GM21576 (cell line): ENCODE results near the gene GALK2.

ENCODE experiments used
- ATAC-seq: cut with Tn5 transposase; IDR thresholded peaks from one replicate; pipeline ENCODE4 v1.9.1; 2021; ENCODE audit warnings: mild to moderate bottlenecking, moderate library complexity; ENCODE audit not compliant: unreplicated experiment

The GALK2 gene

DNA sequence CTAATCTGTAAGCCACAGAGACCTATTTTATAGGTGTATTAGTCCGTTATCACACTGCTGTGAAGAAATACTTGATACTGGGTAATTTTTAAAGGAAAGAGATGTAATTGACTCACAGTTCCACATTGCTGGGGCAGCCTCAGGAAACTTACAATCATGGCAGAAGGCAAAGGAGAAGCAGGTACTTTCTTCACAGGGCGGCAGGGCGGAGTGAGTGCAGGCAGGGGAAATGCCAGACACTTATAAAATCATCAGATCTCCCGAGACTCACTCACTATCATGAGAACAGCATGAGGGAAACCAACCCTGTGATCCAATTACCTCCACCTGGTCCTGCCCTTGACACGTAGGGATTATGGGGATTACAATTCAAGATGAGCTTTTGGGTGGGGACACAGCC lies 108.7 kb downstream of the GALK2 start:
- no peak for ATAC-seq

DNA sequence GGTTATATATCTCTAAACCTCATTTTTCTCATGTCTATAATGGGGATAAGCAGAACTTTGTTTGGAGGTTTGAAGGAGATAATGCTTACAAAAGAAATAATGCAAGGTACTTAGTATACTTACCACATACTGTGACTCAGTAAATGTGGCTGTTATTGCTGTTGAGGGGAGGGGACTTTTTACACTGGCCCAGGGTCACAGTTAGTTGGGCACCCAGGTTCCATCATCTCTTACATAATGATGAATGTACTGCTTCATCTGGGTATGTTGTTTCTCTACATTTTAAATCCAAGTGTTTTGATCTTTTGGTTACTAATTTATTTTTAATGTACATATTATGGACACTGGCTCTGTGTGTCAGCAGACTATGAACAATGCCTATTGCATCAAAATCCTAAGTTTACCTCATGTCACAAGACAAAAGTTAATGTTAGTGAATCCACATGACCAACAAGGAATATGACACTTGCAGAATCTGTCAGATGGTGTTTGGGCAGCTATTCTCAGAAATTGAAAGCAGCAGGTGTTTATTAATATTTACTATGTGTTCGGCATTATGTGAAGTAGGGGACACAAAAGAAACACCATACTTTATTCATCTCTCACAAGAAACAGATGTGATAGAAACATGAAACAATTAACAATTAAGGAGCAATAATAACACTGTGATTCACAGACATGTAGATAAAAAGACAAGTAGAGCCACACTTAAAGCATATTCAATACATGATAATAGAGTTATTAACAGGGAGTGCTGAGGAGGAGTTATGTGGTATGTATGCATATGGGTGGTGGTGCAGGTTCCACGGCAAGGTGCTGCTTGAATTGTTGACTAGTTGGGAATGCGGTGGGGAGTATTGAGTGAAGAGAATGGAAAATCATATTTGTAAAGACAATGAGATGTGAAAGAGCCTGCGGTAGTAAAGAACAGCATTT lies 109.7 kb downstream of the GALK2 start:
- no peak for ATAC-seq

DNA sequence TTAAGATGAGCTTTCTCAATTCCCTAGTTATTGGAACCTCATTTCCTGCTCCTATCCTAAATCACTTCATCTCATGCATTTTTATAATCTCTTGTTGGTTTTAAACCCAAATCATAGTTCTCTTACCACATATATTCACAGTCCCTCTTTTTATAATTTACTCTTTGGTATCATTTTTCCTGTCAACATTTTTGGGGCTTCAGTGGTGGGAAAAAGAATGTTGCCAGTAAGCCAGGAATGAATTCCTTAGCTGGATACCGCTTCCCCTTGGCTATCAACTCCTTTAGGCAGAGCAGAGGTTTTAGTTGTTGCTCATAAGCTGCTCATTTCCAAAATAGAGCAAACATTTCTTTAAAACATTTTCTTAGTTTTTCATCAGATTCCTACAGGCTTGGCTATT lies 112.3 kb downstream of the GALK2 start:
- no peak for ATAC-seq

DNA sequence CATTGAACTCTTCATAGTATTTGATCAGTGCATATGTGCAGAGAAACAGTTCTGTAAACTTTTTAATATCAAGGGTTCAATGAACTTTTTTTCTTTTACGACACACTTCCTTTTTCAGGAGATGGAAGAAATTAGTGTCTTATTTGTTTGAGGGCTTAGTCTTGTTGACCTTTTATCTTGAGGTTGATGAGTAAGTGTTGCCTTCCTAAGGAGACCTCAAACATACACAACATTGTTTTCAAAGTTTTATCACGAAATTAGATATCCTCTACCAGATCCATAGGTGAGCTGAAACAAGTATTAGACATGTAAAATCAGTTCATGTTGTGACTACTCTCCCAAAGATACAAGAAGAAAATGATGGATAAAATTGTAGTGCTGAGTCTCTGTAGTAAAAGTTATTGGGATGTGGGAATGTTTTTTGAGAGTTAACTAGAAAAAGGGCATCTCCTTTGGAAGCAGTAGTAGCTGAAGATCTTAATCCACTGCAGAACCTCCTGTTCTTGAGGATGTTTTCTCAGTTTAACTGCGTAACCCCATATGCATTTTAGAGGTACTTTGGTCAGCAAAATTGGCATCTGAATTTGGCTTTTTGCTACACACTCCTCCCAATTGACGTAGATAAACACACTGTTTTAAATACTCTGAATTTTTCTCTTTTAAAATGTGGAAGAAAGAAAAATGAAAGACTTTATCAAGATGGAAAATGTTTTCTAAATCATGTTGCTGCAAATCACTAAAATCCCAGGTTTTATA lies 116.8 kb downstream of the GALK2 start:
- no peak for ATAC-seq

DNA sequence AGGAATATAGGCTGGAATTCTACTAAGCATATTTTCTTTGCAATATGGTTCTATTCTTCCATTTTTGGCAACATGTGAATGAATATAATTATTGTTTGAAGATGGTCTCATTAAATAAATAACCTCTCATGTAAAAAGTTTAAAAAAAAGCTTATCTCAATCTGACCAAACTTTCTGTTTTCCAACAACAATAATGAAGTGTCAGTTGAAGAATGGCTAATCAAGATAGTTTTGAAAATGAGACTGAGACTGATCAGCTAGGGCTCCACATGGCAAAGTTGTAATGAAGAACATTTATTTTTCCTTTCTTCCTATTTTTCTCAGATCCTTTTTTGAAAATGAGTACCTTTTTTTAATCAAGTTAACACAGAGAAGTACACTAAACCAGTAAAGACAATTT lies 117.4 kb downstream of the GALK2 start:
- ATAC-seq, result no peak

DNA sequence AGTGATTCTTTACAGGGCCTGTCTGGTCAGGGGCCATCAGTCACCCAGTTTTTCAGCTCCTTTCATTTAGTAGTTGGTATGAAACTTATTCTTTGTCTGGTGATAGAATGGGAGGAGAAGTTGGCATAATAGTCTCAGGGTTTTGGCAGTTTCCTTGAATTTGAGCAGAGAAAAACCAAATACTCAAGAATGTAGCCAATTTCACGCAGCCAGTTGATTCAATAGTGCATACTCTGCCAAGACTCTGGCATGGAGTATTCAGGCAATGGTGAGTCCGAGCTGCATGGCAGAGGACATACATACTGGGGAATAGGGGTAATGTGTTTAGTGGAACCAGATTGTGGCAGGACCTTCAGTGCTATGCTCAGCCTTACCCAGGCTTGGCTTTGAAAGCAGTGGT lies 118.3 kb downstream of the GALK2 start:
- ATAC-seq, result no peak

DNA sequence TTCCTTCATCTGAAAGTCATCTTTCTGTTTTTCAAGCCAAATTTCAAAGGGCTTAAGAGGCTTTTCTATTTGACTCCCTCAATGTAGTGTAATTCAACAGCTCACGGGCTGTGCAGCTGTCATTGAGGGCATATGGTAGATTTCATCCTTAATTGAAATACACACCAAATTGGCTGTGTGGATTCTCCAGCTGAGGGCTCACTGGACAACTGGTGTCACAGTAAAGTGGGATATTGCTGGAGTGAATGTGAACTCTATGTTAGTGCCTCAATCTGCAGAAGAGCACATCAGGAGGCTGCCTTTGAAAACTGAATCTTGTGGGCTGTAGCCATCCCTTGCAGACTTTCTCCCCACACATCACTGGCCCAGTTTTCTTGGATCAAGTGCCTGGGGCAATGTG lies 120.1 kb downstream of the GALK2 start:
- ATAC-seq, result no peak

DNA sequence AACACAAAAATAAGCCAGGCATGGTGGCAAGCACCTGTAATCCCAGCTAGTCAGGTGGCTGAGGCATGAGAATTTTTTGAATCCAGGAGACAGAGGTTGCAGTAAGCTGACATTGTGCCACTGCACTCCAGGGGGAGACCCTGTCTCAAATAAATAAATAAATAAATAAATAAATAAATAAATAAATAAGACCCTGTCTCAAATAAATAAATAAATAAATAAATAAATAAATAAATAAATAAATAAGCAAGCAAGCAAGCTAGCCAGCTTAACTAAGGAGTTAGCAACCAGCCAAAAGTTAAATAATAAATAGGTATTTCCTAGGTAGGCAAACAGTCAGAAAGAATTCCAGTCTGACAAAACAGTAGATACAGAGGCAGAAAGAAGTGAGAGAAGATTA lies 123.9 kb downstream of the GALK2 start:
- no peak for ATAC-seq

DNA sequence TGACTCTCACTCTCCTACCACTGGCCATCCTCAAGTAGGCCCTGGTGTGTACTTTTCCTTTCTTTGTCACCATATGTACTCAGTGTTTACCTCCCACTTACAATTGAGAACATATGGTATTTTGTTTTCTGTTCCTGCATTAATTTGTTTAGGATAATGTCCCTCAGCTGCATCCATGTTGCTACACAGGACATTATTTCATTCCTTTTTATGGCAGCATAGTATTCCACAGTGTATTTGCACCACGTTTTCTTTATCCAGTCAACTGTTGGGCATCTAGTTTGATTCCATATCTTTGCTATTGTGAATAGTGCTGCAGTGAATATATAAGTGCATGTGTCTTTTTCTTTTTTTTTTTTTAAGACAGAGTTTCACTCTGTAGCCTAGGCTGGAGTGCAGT lies 126.2 kb downstream of the GALK2 start:
- no peak for ATAC-seq

DNA sequence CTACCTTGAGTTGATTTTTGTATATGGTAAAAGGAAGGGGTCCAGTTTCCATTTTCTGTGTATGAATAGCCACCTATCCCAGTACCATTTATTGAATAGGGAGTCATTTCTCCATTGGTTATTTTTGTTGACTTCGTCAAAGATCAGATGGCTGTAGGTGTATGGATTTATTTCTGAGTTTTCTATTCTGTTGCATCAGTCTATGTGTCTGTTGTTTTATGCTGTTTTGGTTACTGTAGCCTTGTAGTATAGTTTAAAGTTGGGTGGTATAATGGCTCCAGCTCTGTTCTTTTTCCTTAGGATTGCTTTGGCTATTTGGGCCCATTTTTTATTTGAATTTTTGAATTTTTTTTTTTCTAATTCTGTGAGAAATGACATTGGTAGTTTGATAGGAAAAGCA lies 127.5 kb downstream of the GALK2 start:
- ATAC-seq, result no peak

DNA sequence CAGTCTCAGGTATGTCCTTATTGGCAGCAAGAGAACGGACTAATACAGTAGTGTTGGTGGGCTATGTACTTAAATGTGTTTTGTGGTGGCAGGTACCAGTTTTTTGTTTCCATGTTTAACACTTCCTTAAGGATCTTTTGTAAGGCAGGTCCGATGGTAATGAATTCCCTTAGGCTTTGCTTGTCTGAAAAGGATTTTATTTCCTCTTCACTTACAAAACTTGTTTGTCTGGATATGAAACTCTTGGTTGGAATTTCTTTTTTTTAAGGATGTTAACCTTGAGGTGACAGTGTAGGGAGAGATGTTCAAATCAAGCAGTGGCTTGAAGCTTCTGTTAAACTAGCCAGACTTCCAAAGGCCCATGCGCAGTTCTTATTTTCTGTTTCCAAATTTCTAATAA lies 130.8 kb downstream of the GALK2 start:
- no peak for ATAC-seq

DNA sequence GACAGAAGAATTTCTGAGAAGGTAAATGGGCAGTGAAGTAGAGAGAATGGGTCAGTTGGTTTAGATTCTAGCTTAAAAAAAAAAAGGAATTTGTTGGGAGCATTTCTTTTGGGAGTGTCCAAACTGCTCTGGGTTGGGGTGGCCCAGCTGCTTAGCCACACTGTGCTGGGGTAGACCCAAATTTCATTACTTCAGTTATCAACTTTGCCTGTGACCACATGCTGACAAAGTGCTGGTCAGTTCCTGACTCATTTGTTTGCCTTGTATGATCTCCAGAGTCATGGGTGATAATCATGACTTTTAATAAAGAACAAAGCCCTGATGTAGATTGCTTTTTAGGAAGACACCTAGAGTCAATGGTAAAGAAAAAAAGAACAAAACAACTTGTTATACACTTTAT lies 131.5 kb downstream of the GALK2 start:
- ATAC-seq, result no peak

DNA sequence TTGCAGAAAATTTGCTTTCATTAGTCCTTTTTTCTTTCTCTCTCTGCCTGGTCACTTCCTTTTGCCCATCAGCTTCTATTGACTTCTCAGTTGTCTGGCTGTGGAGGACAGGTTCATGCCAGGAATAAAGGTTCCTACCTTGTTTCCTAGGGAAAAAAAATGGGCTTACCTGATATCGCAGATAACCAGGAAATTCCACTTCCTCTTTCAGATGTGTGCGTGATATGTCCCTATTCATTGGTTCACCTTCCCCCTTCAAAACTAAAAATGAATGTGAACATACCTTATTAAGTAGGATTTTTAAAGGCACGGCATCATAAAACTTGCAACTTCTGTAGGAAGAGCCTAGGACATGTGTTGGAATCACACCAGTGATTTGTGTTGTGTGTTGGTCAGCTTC lies 133.0 kb downstream of the GALK2 start:
- no peak for ATAC-seq

DNA sequence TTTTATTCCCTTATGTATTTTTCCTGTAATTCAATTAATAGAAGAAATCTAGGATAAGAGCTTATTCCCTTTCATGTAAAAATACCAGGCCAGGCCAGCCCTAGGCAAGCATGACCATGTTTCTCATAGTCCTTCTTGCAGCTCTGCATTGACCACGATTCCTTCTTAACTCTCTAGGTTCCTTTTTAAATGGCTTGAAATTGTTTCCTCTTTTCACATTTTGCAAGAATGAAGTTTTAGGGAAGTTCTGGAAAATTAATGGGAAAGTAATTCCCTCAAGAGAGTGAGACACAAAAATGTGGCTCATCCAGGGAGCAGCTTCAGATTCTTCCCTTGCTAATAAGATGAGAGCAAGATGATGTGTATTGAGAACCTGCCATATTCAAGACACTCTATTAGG lies 136.5 kb downstream of the GALK2 start:
- no peak for ATAC-seq

DNA sequence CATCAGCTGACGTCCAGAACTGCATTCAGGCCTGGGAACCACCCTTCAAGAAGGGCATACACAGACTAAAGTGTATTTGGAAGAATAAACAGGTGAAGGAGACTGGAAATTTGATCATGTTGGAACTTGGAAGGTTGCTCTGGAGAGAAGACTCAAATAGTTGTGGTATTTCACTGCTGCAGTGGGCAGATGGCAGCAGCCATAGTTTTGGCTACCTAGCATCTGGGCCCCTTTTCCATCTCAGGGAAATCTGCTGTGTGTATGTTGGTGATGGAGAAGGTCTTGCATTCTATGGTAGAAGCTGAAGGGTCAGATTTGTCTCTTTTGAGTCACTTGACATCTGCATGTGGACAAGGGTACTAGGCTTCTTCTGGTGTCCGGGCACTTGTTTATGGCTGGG lies 138.6 kb downstream of the GALK2 start:
- ATAC-seq, result no peak

DNA sequence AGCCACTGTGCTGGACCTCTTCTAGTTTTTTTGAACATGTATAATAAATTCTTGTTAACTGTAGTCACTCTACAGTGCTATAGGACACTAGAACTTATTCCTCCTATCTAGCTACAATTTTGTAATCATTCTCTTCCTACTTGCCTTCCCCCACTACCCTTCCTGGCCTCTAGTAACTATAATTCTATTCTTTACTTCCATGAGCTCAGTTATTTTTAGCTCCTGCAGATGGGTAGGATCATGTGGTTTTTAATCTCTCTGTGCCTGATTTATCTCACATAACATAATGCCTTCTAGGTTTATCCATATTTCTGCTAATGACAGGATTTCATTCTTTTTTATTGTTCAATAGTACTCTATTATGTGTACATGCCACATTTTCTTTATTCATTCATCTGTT lies 139.8 kb downstream of the GALK2 start:
- ATAC-seq, result no peak

DNA sequence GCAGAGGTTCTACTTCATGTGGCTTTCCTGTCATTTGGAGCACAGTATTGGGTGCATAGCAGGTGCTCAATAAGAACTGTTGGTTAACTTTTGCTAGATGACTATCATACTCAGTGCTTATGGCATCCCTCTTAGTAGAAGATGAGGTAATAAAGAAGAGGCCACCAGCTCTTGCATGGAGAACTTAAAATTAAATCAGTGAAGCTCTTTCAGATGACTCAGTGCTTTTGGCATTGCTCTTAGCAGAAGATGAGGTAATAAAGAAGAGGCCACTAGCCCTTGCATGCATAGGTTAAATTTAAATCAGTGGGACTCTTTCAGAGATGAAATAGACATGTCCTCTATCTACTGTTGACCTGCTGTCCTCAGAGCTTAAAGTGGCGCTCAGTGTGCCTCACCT lies 143.6 kb downstream of the GALK2 start:
- no peak for ATAC-seq

DNA sequence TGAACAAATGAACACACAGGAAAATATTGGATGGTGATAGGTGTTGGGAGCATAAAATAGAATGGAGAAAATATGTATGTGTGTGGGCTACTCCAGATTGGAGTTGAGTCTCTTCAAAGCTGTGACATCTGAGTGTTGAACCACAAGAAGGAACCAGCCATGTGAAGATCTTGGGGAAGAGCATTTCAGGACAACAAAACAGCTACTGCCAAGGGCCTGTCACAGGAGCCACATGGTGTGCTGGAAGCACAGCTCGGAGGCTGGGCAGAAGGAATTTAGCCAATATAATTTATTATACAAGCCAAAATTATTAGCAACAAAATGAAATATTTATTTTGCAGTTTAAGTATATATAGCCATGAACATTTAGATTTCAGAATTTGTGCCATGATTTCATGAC lies 144.7 kb downstream of the GALK2 start:
- no peak for ATAC-seq

DNA sequence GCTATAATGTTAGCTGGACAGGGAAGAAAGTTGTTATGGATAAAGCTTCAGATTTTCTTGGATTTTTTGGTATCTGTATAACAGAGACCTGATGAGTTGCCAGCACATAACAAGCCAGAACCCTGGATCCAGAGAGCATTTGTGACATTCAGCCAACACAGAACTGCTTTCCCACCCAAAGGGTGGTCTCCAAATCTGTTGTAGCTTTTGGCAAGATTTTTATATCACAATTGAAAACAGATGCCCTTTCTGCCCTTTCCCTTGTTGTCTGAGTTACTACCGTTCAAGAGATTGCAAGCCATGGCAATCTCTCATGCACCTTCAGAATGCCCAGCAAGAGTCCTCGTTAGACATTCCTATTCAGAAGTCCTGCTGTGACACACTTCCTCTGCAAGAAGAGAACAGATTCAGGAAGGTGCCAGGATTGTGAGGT lies 145.4 kb downstream of the GALK2 start:
- no peak for ATAC-seq

DNA sequence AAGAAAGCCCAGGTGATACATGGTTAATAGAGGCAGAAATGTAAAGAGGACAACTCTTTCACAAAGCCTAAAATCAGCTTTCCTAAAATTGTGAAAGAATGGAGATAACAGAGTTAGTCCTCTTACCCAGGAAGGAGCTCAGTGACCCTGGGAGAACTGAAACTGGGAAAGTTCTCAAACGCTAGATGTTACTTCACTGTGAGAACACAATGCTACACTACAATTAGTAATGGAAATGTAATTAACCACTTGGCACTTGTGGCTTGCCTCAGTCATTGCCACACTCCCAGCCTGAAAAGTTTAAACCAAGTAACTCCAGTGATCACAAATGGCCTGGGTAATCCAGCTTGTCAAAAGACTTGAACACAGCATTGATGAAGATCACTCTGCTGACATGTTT lies 150.3 kb downstream of the GALK2 start:
- ATAC-seq, result no peak

DNA sequence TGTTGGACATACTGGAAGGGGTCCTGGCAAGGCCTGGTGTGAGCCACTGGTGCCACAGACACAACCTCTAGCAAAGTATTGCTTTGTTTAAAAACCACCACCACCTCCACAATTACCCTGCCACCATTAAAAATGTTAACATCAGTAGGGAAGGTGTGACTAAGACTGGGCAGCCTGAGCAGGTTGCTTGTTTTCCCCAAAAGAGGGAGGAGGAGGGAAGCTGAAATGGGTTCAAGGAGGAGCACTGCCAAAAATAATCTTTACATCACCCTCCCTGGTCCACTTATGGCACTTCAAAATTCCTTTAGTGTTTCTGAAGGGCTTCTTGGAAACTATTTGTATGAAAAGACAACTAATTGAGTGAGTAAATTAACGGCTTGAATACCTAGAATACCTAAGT lies 153.2 kb downstream of the GALK2 start:
- no peak for ATAC-seq

DNA sequence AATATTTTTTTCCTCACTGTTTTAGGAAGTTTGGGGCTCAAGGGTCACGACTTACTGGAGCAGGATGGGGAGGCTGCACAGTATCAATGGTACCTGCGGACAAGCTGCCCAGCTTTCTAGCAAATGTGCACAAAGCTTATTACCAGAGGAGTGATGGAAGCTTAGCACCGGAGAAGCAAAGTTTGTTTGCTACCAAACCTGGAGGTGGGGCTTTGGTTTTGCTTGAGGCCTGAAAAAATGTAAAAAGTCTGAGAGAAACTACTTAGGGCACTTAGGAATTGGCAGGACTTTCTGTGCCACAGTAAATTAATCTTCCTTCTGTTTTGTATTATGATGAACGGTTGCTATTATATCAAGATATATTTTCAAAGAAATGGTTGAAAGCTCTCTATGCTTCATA lies 157.9 kb downstream of the GALK2 start:
- no peak for ATAC-seq
